NCI-H2107 treated with DMSO at 0.1 percent for 48 hours (cell line): ENCODE data around the gene SLC52A3.
A peak's percentile ranks its signal among the peaks of the same experiment; 100 is the strongest.
"Not testable (repeated sequence)": the region's sequence is repeated elsewhere in the genome, so short reads cannot be mapped to it uniquely, and the experiment has no call there.

ENCODE experiments used
- DNase-seq: peaks from one replicate; lab custom pipeline; 2025; ENCODE audit not compliant: unreplicated experiment; lab: John Stamatoyannopoulos, UW

SLC52A3 gene

GRCh38 chr20:730005-730404 lies 38.3 kb downstream of the SLC52A3 start:
- no peak for DNase-seq

DNA sequence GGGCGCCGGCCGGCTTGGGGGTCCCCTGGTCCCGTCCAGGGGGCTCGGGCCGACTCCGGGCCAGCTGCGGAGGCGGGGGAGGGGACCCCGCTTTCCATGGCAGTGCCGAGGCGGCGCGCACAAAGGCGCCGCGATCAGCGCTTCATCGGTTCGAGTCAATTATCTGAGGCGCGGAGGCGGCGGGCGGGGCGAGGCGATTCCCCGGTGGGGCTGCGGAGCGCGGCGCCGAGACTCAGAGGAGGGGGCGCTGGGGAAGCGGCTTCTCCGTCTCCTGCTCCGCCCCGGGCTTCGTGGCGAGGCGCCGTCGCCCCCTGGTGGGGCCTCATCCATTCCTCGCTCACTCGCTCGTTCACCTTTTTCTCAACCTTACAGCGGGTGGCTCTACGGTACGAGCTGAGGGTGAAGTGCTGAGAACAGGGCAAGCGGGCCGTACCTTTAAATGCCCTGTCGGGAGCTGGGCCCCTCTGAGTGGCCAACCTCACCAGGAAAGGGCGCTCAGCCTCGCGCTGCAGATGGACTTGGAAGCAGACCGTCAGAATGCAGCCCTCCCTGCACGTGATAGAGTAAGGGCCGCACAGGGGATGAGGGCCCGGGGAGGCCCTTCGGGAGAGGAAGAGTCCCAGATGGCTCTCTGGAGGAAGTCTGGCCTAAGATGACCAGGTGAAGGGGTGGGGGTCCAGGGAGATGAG lies 39.9 kb downstream of the SLC52A3 start:
- peak; percentile 2 for DNase-seq

- no peak for DNase-seq
These were observed 42.1 kb downstream of the SLC52A3 start for GRCh38 chr20:726160-726559.

GRCh38 chr20:725491-725890 lies 42.8 kb downstream of the SLC52A3 start:
- no peak for DNase-seq

GRCh38 chr20:724797-725196 lies 43.5 kb downstream of the SLC52A3 start:
- not testable (repeated sequence) for DNase-seq

DNA sequence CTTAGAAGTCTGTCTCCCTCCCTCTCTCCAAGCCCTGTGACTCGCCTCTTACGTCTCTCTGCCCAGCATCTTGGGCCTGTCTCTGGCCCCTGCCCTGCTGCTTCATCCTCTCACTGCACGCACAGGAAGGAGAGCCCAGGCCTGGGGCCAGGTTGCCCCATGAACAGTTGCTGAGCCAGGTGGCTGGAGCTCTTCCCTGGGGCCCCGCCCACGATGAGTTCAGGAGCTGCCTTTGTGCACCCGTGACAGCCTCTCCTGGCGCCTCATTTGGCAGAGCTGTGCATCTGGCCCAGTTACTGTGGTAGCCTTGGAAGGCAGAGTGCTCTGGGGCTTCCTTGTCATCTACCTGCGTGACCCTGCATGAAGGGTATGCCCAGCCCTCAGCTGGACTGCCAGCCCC lies 44.5 kb downstream of the SLC52A3 start:
- no peak for DNase-seq

DNA sequence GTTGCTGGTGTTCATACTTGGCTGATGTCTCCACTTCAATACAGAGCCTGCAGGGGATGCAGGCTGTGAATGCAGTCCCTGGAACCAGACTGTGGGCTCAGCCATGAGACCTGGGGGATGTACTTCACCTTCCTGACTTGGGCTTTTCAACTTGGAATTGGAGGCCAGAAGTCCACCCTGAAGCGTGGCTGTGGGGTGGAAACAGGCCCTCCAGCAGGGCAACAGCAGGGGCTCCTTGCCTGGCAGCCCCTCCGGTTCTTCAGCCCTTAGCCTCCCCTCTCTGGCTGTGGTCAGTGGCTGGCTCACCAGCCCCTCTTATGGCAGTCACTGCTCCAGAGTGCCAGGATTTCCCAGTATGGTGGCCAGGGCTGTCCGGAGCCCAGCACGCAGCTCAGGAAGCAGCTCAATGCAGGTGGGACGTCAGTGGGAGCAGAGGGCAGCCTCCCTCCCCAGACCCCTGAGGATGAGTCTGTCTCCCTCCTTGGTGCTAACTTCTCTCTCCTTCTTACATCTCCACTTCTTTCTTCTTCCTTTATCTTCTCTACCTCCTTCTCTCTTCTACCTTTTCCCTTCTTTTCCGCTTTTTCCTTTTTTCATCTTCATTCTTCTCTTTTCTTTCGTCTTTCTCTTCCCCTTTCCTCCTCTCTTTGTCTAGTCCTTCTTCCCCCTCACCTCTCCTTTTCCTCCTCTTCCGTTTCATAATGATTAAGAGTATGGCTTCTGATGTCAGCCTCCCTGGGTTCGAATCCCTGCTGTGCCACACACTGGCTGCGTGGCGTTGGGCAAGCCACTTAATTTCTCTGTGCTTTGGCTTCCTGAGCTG lies 45.3 kb downstream of the SLC52A3 start:
- no peak for DNase-seq

DNA sequence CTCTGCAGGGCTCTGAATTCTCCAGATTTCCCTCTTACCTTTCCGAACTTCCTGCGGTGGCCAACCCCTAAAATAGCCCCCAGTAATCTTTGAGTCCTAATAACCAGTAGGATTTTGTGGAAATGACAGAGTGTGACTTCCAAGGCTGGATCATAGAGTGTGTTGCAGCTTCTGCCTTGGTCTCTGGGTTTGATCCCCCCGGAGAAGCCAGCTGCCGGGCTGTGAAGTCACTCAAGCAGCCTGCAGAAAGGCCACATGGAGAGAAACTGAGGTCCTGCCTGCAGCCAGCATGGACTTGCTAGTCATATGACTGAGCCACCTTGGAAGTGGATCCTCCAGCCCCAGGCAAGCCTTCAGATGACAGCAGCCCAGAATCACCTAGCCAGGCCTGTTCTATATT lies 46.4 kb downstream of the SLC52A3 start:
- no peak for DNase-seq

DNA sequence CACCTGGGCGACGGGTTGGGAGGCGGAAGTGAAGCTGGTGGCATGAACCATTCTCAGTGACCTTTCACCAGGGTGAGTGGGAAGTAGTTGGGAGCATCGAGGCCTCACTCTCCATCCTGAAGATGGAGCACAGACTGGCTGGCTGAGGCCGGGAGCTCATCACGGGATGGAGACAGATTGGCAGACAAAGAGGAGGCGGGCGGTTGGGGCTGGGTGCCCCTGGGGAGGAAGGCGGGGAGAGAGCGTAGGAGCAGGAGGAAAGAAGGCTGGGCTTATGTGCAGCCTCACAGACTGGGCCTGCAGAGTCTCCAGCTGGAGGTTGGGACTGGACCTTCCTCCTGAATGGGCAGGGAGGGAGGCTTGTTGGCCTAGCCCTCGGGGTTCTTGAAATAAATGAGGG lies 48.5 kb downstream of the SLC52A3 start:
- DNase-seq = no peak

- no peak for DNase-seq
These were observed 49.2 kb downstream of the SLC52A3 start for GRCh38 chr20:719068-719467.

DNA sequence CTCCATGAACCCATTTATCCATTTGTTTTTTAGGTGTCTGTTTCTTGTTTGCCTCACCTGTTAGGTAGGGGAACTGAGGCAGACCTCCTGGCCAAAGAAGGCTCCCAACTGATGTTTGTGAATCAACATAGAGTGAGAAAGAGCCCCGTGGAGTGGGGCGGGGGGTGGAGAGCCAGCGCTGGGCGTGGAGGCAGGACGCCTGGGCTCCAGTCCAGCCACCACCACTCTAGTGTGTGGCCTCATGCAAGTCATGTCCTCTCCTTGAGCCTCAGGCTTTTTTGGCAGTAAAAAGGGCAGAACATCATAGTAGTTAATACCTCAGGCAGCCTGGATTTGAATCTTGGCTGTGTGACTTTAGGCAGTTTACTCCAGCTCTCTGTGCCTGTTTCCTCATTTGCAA lies 50.5 kb downstream of the SLC52A3 start:
- DNase-seq = no peak

GRCh38 chr20:717271-717670 lies 51.0 kb downstream of the SLC52A3 start:
- no peak for DNase-seq

GRCh38 chr20:714453-714852 lies 53.8 kb downstream of the SLC52A3 start:
- DNase-seq = no peak

DNA sequence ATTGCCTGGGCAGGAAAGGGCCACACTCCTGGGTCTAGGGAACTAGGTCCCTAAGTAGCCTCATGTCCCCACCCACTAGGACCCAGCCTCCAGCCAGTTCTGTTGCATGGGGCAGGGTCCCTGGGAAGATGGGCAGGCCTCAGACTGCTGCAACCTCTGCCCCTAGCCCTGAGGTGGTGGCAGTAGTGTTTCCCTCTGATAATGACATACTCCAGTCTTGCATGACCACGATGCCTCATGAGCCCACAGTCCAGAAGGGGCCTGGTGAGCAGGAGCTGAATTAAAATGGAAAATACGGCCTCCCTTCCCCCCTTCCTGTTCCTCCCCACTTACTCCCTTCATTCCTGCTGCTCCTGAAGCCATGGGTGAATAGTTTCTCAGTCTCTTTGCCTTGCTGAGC lies 56.7 kb downstream of the SLC52A3 start:
- DNase-seq = no peak

- DNase-seq = no peak
These were observed 57.4 kb downstream of the SLC52A3 start for GRCh38 chr20:710780-711450.
